Lung microvascular endothelial cell (primary cell): ENCODE measurements around the gene MAN2A2. TPM values are rescaled to one million over a fixed set of nuclear protein-coding genes. Genes with fewer than 3 reads are reported as not detected.

Experiments
- DNase-seq, 2 donors: peaks; one replicate each; pipeline versions ENCODE4 v3.0.0 to v3.0.0-alpha.2; 2010; ENCODE audit warnings: low read depth in 2 of 2
- total RNA-seq: library from RNA; depleted of rRNA; stranded (reverse); fragments of >200 nt; gene quantifications from 2 replicates; pipeline ENCODE4 v1.2.1, GENCODE V29; 2014

MAN2A2 gene
- total RNA-seq, 1 donor from 2014 or later, result 28.8 TPM

DNA sequence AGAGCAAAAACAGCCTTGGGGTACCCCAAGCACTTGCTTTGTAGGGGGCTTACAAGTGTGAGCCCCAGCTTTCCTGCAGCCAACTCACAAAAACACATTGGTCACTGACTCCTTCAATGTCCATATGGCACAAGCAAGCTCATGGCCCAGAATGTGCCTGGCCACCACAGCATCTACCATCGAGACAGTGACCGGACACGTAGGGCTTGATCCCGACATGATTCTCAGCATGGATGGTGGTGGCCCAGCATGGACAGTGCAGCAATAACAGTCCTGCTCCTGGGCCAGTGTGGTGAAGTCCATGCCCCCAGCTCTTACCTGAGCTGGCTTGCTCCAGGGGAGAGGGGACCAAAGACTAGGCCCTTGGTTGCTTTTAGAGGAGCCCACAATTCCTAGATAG is 37.9 kb downstream of the MAN2A2 start:
- no peak for DNase-seq

DNA sequence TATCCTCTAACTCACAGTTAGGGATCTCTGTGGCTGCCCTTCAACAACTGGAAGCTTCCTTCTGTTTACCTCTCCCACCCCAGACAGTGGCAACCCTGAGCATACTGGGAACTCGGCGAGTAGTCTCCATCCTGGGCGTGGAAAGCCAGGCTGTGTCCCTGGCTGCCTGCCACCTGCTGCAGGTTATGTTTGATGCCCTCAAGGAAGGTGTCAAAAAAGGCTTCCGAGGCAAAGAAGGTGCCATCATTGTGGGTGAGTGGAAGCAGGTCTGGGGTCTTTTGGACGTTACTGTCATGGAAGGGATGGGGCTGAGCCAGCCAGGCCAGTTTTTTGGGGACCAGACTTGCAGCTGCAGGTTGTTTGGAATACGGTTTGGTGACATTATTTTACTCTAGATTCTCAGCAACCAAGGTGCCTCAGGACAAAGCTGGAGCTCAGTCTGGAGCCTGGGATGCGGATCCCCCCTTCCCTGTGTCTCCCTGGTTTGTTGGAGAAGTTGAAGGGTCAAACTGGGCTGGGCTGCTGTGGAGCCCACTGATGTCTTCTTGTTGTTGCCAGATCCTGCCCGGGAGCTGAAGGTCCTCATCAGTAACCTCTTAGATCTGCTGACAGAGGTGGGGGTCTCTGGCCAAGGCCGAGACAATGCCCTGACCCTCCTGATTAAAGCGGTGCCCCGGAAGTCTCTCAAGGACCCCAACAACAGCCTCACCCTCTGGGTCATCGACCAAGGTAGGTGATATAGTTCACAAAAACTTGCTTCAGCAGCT is 39.4 kb downstream of the MAN2A2 start:
- no peak for DNase-seq

DNA sequence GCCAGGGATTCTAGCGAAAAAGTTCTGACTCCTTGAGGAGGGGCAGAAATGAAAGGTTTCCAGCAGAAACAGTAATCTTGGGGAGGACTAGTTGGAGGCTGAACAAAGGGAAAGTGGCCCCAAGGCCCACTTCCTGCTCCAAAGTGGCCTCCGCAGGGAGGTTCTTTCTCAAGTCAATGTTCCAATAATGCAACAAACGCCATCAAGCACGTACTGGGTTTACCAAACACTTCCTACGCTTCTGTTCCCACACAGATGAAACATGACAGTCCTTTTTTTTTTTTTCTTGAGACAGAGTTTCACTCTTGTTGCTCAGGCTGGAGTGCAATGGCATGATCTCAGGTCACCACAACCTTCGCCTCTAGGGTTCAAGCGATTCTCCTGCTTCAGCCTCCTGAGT is 42.0 kb downstream of the MAN2A2 start:
- DNase-seq, result no peak

GRCh38 chr15:90946538-90946937 is 43.4 kb downstream of the MAN2A2 start:
- DNase-seq, result no peak

- DNase-seq, result no peak
Observed at GRCh38 chr15:90946941-90947576, 44.0 kb downstream of the MAN2A2 start.

GRCh38 chr15:90947577-90948357 is 44.7 kb downstream of the MAN2A2 start:
- no peak for DNase-seq

GRCh38 chr15:90948506-90948905 is 45.4 kb downstream of the MAN2A2 start:
- no peak for DNase-seq

GRCh38 chr15:90949979-90950675 is 47.0 kb downstream of the MAN2A2 start:
- DNase-seq, result no peak

GRCh38 chr15:90950676-90951075 is 47.6 kb downstream of the MAN2A2 start:
- no peak for DNase-seq

DNA sequence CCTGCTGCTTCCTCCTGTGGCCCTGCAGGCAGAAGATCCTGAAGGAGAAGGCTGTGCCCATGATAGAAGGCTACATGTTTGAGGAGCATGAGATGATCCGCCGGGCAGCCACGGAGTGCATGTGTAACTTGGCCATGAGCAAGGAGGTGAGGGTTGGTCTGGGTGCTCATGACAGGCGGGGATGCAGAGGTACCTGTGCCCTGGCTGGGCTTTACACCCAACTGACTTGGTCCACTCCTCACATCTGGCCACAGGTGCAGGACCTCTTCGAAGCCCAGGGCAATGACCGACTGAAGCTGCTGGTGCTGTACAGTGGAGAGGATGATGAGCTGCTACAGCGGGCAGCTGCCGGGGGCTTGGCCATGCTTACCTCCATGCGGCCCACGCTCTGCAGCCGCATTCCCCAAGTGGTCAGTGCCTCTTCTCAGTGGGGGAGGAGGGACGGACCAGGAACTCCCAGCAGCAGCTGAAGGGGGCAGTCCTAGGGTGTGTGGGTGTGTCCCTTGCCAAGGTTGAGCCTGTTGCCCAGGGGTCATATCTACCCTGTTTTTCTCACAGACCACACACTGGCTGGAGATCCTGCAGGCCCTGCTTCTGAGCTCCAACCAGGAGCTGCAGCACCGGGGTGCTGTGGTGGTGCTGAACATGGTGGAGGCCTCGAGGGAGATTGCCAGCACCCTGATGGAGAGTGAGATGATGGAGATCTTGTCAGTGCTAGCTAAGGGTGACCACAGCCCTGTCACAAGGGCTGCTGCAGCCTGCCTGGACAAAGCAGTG is 50.0 kb downstream of the MAN2A2 start:
- no peak for DNase-seq

GRCh38 chr15:90953947-90954711 is 51.0 kb downstream of the MAN2A2 start:
- no peak for DNase-seq

DNA sequence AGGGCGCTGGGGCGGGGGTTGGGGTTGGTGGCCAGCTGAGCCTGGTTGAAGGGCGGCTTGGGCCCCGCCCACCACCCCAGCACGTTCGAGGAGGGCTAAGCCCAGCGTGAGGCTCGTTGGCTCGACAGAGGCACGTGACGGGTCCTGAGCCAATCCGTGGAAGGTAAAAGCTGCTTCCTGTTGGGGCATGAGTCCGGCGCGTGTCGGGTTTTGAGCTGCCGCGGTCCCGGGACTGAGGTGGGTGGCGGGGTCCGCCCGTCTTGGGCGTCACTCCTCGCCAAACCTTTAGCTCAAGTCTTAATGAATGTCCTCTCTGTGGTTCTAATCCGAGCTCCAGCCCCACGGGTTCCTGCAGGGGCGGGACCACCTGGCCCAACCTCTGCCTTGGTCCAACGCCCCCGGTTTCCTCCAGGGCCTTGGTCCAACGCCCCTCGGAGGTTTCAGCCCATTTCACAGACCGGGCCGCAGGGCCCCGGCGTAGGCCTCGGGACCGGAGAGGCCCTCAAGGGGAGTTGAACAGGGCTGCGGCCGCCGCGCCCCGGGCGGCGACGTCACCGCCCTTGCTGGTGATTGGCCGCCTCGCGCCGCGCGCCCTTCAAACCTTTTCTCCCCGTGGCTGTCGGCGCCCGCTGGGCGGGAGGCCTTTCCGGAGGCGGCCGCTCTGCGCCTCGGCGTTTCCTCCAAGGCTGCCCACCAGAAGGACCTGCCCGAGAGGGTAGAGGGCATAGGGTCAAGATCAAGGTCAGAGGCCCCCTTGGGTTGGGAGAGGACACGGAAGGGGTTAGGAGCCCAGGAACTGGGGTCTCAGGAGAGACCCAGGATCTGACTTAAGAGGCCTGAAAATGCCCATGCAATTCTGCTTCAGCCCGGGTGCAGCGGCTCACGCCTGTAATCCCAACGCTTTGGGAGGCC is 51.9 kb downstream of the MAN2A2 start, which contains the start of gene RCCD1:
Gene RCCD1 (plus strand): TSS at position 173 of the 912 bp plus-strand sequence. CDS start 1,851 bp downstream, outside the sequence.
- peak; percentile 95 for DNase-seq

GRCh38 chr15:90955624-90956273 is 52.6 kb downstream of the MAN2A2 start:
- no peak for DNase-seq

DNA sequence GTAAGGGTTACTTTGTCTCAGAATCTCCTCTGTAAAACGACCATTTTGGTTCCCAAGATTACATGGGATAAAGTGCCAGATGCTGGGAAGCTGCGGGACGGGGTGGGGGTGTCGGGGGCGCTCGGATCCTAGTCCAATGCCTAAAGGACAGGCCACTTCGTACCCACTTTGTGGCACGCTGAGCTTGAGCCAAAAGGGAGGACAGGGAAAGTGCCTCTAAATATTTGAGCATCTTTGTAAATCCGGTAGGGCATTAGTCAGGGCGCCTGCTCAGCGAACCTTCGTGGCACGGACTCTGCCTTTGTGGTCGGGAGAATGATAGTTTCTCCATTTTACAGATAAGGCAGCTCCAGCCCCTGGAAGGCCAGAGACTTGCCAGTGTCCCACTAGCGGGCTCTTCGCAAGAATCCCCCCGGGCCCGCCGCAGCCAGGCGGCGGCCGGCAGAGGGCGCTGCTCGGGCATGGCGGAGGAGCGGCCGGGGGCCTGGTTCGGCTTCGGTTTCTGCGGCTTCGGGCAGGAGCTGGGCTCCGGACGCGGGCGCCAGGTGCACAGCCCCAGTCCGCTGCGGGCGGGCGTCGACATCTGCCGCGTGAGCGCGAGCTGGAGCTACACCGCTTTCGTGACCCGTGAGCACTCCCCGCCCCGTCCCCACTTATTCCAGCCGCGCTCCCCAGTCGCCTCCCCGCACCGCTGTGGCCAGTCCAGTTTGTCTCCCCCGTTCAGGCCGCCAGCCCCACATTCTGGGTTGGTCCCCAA is 53.4 kb downstream of the MAN2A2 start:
- peak; percentile 79 to 85 for DNase-seq

- DNase-seq, result peak; percentile 43 to 61
Observed at GRCh38 chr15:90957031-90957790, 54.1 kb downstream of the MAN2A2 start.

DNA sequence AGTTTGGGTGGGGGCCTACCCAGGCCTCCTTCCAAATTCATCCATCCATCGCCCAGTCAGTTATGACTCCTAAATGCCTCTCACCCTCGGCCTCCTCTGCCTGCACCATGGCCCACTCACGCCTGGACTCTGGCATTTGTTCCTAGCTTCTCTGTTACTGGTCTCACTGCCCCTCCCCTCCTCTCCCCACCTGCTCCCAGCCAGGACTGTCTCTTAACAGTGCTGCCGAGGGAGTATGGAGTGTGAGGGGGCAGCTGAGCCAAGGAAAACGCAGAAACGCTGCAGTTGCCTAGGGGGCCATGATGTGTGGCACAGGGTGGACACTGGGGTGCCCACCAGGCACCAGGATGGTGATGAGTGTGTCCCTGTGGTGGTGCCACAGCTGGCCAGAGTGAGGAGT is 54.7 kb downstream of the MAN2A2 start:
- DNase-seq, result no peak

- no peak for DNase-seq
Observed at GRCh38 chr15:90959028-90959595, 56.0 kb downstream of the MAN2A2 start.
